K562 (cell line): ENCODE measurements around the gene DLGAP1.

Source experiments
- EGR1 ChIP-seq: fragments of 450-650 bp; conservative IDR thresholded peaks from 2 replicates; pipeline ENCODE4 v1.6.1; 2017; ENCODE audit warnings: mild to moderate bottlenecking
- EP300 ChIP-seq: IDR thresholded peaks from 2 replicates; pipeline ENCODE4 v1.6.1; 2012; ENCODE audit warnings: low read length, improper control_type of control experiment
- POLR2A ChIP-seq: fragments of 450-650 bp; conservative IDR thresholded peaks from 2 replicates; pipeline ENCODE4 v1.6.1; 2016
- ZNF146 ChIP-seq: IDR thresholded peaks from one replicate; pipeline ENCODE4 v1.6.1; 2018; ENCODE audit warnings: missing compliant biosample characterization; ENCODE audit not compliant: unreplicated experiment
- TF ChIP-seq, protein P1 (sequence below): fragments of 200-800 bp; sonication (Bioruptor generic); IDR thresholded peaks from 2 replicates; pipeline ENCODE4 v1.6.1; 2016; ENCODE audit warnings: missing genetic modification characterization, missing compliant biosample characterization
- TF ChIP-seq, protein P2 (sequence below): fragments of 250-450 bp; sonication (Bioruptor Pico); IDR thresholded peaks from 2 replicates; pipeline ENCODE4 v1.4.0; 2020
- TF ChIP-seq, protein P3 (sequence below), 2 experiments: fragments of 450-650 bp; IDR thresholded peaks; 2 replicates each; pipeline ENCODE4 v1.6.1; 2016; ENCODE audit warnings: mild to moderate bottlenecking in 2 of 2, borderline replicate concordance in 1 of 2, low read depth in 1 of 2, moderate library complexity in 1 of 2

DNA sequence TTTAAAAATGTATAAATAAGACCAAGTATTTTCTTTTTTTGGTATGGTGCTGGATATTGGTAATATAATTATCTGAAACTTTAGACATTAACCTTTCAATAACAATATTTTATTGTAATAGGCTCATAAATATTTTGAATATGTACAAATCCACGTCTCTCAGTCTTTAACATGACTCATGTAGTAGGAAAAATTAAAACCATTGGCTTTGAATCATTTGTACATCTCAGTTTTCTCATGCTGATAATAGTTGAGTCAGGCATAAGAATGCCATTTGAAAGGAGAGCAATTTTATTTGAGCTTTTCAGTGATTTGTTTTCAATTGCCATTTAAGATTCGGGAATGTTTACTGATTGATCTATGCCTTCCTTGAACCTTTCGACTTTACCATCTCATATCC lies 640.3 kb downstream of the DLGAP1 start:
- TF ChIP-seq, protein P1, sequence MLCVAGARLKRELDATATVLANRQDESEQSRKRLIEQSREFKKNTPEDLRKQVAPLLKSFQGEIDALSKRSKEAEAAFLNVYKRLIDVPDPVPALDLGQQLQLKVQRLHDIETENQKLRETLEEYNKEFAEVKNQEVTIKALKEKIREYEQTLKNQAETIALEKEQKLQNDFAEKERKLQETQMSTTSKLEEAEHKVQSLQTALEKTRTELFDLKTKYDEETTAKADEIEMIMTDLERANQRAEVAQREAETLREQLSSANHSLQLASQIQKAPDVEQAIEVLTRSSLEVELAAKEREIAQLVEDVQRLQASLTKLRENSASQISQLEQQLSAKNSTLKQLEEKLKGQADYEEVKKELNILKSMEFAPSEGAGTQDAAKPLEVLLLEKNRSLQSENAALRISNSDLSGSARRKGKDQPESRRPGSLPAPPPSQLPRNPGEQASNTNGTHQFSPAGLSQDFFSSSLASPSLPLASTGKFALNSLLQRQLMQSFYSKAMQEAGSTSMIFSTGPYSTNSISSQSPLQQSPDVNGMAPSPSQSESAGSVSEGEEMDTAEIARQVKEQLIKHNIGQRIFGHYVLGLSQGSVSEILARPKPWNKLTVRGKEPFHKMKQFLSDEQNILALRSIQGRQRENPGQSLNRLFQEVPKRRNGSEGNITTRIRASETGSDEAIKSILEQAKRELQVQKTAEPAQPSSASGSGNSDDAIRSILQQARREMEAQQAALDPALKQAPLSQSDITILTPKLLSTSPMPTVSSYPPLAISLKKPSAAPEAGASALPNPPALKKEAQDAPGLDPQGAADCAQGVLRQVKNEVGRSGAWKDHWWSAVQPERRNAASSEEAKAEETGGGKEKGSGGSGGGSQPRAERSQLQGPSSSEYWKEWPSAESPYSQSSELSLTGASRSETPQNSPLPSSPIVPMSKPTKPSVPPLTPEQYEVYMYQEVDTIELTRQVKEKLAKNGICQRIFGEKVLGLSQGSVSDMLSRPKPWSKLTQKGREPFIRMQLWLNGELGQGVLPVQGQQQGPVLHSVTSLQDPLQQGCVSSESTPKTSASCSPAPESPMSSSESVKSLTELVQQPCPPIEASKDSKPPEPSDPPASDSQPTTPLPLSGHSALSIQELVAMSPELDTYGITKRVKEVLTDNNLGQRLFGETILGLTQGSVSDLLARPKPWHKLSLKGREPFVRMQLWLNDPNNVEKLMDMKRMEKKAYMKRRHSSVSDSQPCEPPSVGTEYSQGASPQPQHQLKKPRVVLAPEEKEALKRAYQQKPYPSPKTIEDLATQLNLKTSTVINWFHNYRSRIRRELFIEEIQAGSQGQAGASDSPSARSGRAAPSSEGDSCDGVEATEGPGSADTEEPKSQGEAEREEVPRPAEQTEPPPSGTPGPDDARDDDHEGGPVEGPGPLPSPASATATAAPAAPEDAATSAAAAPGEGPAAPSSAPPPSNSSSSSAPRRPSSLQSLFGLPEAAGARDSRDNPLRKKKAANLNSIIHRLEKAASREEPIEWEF = no peak
- TF ChIP-seq ZNF146 (no peak), POLR2A (no peak), EP300 (no peak), EGR1 (no peak)
- TF ChIP-seq, protein P2, sequence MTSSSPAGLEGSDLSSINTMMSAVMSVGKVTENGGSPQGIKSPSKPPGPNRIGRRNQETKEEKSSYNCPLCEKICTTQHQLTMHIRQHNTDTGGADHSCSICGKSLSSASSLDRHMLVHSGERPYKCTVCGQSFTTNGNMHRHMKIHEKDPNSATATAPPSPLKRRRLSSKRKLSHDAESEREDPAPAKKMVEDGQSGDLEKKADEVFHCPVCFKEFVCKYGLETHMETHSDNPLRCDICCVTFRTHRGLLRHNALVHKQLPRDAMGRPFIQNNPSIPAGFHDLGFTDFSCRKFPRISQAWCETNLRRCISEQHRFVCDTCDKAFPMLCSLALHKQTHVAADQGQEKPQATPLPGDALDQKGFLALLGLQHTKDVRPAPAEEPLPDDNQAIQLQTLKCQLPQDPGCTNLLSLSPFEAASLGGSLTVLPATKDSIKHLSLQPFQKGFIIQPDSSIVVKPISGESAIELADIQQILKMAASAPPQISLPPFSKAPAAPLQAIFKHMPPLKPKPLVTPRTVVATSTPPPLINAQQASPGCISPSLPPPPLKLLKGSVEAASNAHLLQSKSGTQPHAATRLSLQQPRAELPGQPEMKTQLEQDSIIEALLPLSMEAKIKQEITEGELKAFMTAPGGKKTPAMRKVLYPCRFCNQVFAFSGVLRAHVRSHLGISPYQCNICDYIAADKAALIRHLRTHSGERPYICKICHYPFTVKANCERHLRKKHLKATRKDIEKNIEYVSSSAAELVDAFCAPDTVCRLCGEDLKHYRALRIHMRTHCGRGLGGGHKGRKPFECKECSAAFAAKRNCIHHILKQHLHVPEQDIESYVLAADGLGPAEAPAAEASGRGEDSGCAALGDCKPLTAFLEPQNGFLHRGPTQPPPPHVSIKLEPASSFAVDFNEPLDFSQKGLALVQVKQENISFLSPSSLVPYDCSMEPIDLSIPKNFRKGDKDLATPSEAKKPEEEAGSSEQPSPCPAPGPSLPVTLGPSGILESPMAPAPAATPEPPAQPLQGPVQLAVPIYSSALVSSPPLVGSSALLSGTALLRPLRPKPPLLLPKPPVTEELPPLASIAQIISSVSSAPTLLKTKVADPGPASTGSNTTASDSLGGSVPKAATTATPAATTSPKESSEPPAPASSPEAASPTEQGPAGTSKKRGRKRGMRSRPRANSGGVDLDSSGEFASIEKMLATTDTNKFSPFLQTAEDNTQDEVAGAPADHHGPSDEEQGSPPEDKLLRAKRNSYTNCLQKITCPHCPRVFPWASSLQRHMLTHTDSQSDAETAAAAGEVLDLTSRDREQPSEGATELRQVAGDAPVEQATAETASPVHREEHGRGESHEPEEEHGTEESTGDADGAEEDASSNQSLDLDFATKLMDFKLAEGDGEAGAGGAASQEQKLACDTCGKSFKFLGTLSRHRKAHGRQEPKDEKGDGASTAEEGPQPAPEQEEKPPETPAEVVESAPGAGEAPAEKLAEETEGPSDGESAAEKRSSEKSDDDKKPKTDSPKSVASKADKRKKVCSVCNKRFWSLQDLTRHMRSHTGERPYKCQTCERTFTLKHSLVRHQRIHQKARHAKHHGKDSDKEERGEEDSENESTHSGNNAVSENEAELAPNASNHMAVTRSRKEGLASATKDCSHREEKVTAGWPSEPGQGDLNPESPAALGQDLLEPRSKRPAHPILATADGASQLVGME (CRISPR knock-in tag) = no peak
- TF ChIP-seq, protein P3, sequence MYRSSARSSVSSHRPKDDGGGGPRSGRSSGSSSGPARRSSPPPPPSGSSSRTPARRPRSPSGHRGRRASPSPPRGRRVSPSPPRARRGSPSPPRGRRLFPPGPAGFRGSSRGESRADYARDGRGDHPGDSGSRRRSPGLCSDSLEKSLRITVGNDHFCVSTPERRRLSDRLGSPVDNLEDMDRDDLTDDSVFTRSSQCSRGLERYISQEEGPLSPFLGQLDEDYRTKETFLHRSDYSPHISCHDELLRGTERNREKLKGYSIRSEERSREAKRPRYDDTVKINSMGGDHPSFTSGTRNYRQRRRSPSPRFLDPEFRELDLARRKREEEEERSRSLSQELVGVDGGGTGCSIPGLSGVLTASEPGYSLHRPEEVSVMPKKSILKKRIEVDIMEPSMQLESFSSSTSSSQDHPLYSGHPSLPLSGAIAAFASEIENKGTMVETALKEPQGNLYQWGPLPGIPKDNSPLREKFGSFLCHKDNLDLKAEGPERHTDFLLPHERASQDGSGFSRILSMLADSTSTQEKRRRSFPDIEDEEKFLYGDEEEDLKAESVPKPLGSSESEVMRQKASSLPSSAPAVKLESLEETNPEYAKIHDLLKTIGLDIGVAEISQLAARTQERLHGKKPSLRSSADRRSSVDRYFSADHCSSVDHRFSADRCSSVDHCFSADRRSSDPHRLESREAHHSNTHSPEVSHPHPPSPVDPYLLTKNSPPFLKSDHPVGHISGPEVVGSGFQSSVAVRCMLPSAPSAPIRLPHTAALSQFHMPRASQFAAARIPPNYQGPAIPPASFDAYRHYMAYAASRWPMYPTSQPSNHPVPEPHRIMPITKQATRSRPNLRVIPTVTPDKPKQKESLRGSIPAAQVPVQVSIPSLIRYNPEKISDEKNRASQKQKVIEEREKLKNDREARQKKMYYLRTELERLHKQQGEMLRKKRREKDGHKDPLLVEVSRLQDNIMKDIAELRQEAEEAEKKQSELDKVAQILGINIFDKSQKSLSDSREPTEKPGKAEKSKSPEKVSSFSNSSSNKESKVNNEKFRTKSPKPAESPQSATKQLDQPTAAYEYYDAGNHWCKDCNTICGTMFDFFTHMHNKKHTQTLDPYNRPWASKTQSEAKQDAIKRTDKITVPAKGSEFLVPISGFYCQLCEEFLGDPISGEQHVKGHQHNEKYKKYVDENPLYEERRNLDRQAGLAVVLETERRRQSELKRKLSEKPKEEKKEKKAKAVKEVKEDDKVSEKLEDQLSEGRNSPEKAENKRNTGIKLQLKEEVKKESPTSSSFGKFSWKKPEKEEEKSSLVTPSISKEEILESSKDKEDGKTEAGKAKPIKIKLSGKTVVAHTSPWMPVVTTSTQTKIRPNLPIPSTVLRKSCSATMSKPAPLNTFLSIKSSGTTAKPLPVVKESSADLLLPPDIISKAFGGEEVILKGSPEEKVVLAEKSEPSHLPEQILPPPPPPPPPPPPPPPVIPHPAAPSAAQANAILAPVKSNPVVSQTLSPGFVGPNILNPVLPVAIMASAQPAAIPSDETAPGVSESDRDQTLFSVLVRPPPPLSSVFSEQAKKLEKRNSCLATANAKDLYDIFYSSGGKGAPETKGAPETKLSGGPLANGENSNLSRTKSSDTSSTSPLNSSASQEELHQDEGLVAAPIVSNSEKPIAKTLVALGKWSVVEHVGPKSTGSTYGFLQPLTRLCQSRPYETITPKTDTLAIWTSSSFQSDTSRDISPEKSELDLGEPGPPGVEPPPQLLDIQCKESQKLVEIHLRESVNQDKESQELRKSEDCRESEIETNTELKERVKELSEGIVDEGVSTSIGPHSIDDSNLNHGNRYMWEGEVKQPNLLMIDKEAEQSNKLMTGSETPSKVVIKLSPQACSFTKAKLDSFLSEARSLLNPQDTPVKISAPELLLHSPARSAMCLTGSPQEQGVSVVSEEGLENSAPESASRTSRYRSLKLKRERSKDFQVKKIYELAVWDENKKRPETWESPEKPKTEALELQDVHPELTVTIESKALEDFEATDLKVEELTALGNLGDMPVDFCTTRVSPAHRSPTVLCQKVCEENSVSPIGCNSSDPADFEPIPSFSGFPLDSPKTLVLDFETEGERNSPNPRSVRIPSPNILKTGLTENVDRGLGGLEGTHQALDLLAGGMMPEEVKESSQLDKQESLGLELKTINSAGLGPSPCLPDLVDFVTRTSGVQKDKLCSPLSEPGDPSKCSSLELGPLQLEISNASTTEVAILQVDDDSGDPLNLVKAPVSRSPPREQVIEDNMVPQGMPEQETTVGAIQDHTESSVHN (IDR thresholded peaks at IDR 0.05; ENCODE audit: borderline replicate concordance in 1 of 2, low read depth in 1 of 2) = no peak
